MCF 10A (cell line): ENCODE results near the gene STIM2. TPM values are rescaled to one million over a fixed set of nuclear protein-coding genes. Genes with fewer than 3 reads are reported as not detected.

Source experiments
- BruUV-seq: library from RNA; stranded (reverse); fragments of 400-500 nt; replicated peaks from 2 replicates; lab custom pipeline; 2021; lab: Mats Ljungman, UMichigan
- CTCF ChIA-PET: fragments of 300-600 bp; sonication (Branson Sonifier 250); formaldehyde crosslinking; extraction: SDS; loops from one replicate; lab custom pipeline; 2021; ENCODE audit warnings: antibody characterized with exemption, inconsistent platforms; lab: Yijun Ruan, JAX
- POLR2A ChIA-PET: fragments of 300-600, 350-650 bp; sonication (Branson Sonifier 250); formaldehyde crosslinking; extraction: SDS; loops from one replicate; lab custom pipeline; 2020; ENCODE audit warnings: antibody characterized with exemption, inconsistent platforms; lab: Yijun Ruan, JAX
- DNase-seq: peaks from one replicate; pipeline ENCODE4 v3.0.0-alpha.2; 2018; ENCODE audit not compliant: unreplicated experiment
- H3K27ac Mint-ChIP-seq: one replicate; pipeline ENCODE4 v1.8.0; 2022; ENCODE audit warnings: mild to moderate bottlenecking, low read depth, mixed read lengths; ENCODE audit not compliant: unreplicated experiment
- H3K27me3 Mint-ChIP-seq: one replicate; pipeline ENCODE4 v1.8.0; 2022; ENCODE audit warnings: mixed read lengths; ENCODE audit not compliant: insufficient read depth, unreplicated experiment
- H3K36me3 Mint-ChIP-seq: one replicate; pipeline ENCODE4 v1.8.0; 2022; ENCODE audit warnings: mild to moderate bottlenecking, moderate library complexity, mixed read lengths; ENCODE audit not compliant: insufficient read depth, unreplicated experiment
- H3K4me1 Mint-ChIP-seq: one replicate; pipeline ENCODE4 v1.8.0; 2022; ENCODE audit warnings: mixed read lengths; ENCODE audit not compliant: insufficient read depth, unreplicated experiment
- H3K4me3 Mint-ChIP-seq: one replicate; pipeline ENCODE4 v1.8.0; 2022; ENCODE audit warnings: mild to moderate bottlenecking, moderate library complexity, mixed read lengths; ENCODE audit not compliant: unreplicated experiment
- H3K9me3 Mint-ChIP-seq: one replicate; pipeline ENCODE4 v1.8.0; 2022; ENCODE audit warnings: mixed read lengths; ENCODE audit not compliant: unreplicated experiment
- intact Hi-C: fragments of 100-400 bp; cut with micrococcal nuclease; formaldehyde crosslinking; loops from 2 replicates; pipeline ENCODE4 v1.14.1; 2022
- total RNA-seq: library from RNA; stranded (reverse); gene quantifications from 2 replicates; pipeline ENCODE4 v1.2.3, GENCODE V29; 2022
- TF ChIP-seq, protein P1 (sequence below): fragments of 200-600 bp; IDR thresholded peaks from one replicate; pipeline ENCODE4 v1.8.0; 2022; ENCODE audit warnings: antibody characterized with exemption, mild to moderate bottlenecking; ENCODE audit not compliant: unreplicated experiment

STIM2 gene
- total RNA-seq, 1 experiment from 2014 or later = 18.5 TPM

DNA sequence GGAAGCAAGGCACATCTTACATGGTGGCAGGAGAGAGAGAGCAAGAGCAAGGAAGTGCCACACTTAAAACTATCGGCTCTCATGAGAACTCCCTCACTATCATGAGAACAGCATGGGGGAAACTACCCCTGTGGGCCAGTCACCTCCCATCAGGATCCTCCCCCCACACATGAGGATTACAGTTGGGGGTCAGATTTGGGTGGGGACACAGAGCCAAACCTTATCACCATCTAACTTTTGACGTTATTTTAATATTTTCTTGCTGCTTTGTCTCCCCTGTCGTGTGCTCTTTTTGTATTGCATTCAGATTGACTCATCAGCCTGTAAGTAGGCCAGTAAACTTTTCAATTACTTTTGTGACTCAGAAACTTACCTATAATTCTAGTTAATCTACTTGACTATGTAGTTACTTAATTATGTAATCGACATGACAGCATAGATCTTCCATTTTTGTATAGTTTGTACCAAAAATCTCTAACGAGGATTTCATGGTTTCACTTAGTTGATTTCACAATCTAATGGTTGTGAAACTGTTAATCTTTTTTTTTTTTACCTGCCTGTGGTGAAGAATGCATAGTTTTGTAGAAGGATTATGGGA lies 18.3 kb downstream of the STIM2 start:
- intact Hi-C loops = no loop called here
- POLR2A ChIA-PET = interaction anchor here (1.0 to 3.5 kb wide), 3 partner anchors 15 to 18 kb away, joined by 3 to 19 read pairs (median 5); partner anchors contain the start of gene STIM2

DNA sequence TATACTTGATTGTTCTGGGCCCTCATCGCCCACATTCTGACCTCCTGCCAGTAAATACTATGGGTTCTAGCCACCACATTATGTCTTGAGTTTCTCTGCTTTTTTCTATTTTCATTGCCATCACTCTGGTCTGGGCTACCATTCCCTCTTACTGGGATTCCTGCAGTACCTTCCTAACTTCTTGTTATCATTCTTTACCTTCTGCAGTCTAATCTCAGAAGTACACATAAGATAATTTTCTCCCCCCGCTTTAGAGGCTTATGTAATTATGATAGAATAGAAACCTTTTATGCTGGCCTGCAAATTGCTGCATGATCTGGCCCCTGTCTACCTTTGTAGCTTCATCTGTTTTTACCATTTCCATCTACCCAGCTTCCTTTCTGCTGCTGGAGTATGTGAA lies 19.2 kb downstream of the STIM2 start:
- no peak for DNase-seq
- TF ChIP-seq, protein P1, sequence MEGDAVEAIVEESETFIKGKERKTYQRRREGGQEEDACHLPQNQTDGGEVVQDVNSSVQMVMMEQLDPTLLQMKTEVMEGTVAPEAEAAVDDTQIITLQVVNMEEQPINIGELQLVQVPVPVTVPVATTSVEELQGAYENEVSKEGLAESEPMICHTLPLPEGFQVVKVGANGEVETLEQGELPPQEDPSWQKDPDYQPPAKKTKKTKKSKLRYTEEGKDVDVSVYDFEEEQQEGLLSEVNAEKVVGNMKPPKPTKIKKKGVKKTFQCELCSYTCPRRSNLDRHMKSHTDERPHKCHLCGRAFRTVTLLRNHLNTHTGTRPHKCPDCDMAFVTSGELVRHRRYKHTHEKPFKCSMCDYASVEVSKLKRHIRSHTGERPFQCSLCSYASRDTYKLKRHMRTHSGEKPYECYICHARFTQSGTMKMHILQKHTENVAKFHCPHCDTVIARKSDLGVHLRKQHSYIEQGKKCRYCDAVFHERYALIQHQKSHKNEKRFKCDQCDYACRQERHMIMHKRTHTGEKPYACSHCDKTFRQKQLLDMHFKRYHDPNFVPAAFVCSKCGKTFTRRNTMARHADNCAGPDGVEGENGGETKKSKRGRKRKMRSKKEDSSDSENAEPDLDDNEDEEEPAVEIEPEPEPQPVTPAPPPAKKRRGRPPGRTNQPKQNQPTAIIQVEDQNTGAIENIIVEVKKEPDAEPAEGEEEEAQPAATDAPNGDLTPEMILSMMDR = no peak
- ChIA-PET CTCF (no interaction called here), POLR2A (interaction anchor here (1.0 to 3.5 kb wide), 4 partner anchors 13 to 19 kb away, joined by 3 to 19 read pairs (median 4); partner anchors contain the start of gene STIM2)
- Mint-ChIP-seq H3K4me3 (no peak overlapping the region), H3K9me3 (no peaks in the 10 kb centered on the region), H3K36me3 (no peaks in the 10 kb centered on the region), H3K4me1 (peaks cover 18% of the 10 kb centered on the region), H3K27me3 (no peaks in the 10 kb centered on the region), H3K27ac (peak overlapping the region; percentile 87)
- intact Hi-C loops = no loop called here
- BruUV-seq = no TSS peak

More for the DNA sequence above, 18.3 kb downstream of the STIM2 start:
- H3K4me1 Mint-ChIP-seq = peaks cover 18% of the 10 kb centered on the region
- H3K4me3 Mint-ChIP-seq = peak overlapping the region; percentile 50
- no peaks in the 10 kb centered on the region for H3K36me3 Mint-ChIP-seq
- no peaks in the 10 kb centered on the region for H3K9me3 Mint-ChIP-seq
- TF ChIP-seq, protein P1 = no peak
- peak overlapping the region; percentile 87 for H3K27ac Mint-ChIP-seq
- DNase-seq = peak; percentile 57
- H3K27me3 Mint-ChIP-seq = no peaks in the 10 kb centered on the region
- no TSS peak for BruUV-seq
- CTCF ChIA-PET = no interaction called here

DNA sequence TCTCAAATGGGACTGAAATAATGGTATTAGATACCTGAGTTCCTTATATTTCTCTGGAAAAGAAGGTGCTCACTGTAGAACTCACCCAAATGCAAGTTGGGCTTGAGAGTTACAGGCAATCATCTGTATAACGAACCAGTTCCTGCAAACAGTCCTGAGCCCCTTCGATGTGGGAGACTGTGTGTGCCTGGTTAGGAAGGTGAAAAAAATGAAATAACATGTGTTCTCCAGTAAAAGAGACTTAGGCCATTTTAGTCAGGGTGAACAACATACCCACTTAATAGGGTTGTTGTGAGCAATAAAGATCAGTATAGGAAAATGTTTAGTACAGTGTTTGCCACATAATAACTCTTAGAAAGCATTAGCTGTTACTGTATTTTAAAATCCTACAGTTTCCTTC lies 23.4 kb downstream of the STIM2 start:
- DNase-seq = no peak
- H3K9me3 Mint-ChIP-seq = no peaks in the 10 kb centered on the region
- no peak overlapping the region for H3K27ac Mint-ChIP-seq
- TF ChIP-seq, protein P1 = no peak
- H3K36me3 Mint-ChIP-seq = no peaks in the 10 kb centered on the region
- no TSS peak for BruUV-seq
- intact Hi-C loops = no loop called here
- H3K27me3 Mint-ChIP-seq = no peaks in the 10 kb centered on the region
- ChIA-PET CTCF (no interaction called here), POLR2A (interaction anchor here (0.8 kb wide), 1 partner anchor 26 kb away, joined by 3 read pairs; no protein-coding TSS in a partner anchor)
- peaks cover 11% of the 10 kb centered on the region for H3K4me1 Mint-ChIP-seq
- no peak overlapping the region for H3K4me3 Mint-ChIP-seq

DNA sequence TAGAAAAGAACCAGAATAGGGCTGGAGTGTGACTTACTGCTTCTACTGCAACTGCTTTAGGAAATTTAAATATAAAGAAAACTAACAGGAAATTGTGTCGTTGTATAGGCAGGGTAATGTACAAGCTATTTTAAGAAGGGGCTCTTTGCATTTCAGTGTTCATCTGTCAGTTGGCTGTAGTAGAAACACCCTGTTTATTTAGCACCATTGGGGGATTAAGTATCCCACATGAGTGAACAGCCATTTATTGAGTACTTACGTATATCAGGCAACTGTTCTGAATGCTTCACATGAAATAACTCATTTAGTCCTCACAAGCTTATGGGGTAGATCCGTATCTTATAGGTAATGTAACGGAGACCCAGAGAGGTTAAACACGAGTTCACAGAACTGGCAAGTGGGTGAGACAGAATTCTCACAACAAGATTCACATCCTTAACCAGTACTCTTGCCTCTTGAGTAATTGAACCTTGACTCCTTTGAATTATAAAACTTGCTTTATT lies 23.9 kb downstream of the STIM2 start:
- TF ChIP-seq, protein P1 = no peak
- Mint-ChIP-seq H3K36me3 (no peaks in the 10 kb centered on the region), H3K4me3 (no peak overlapping the region), H3K27me3 (no peaks in the 10 kb centered on the region), H3K4me1 (peaks cover 6% of the 10 kb centered on the region), H3K27ac (no peak overlapping the region), H3K9me3 (no peaks in the 10 kb centered on the region)
- DNase-seq = no peak
- no TSS peak for BruUV-seq
- CTCF ChIA-PET = no interaction called here
- intact Hi-C loops = no loop called here
- POLR2A ChIA-PET = interaction anchor here (0.7 kb wide), 1 partner anchor 11 kb away, joined by 3 read pairs; no protein-coding TSS in a partner anchor
